ENCODE results near the gene PLXNA4.

PLXNA4 gene

GRCh38 chr7:132205509-132205908 lies 370.8 kb downstream of the PLXNA4 start:
- Histone ChIP-seq H3K9me3 (ENCODE audit: insufficient read depth, low read length) (no peaks in the 10 kb centered on the region), H3K36me3 (ENCODE audit: low read length) (no peaks in the 10 kb centered on the region), H3K4me2 (ENCODE audit: low read depth, low read length, poor library complexity, severe bottlenecking) (no peak overlapping the region), H3F3A (ENCODE audit: insufficient read depth) (no peaks in the 10 kb centered on the region), H2AFZ (ENCODE audit: low read depth, low read length, severe bottlenecking) (no peak overlapping the region), H3K9me2 (replicated peaks; ENCODE audit: insufficient read depth, low read length) (no peaks in the 10 kb centered on the region), H4K20me1 (ENCODE audit: low read depth, low read length) (no peaks in the 10 kb centered on the region), H3K4me3 (ENCODE audit: insufficient read depth, low read length, poor library complexity, severe bottlenecking) (no peak overlapping the region), H3K79me2 (ENCODE audit: insufficient read depth, low read length) (no peaks in the 10 kb centered on the region), H3K9ac (ENCODE audit: low read length) (no peak overlapping the region), H3K27ac (ENCODE audit: low read depth, low read length) (no peak overlapping the region), H3K27me3 (ENCODE audit: low read length) (no peaks in the 10 kb centered on the region)
- TF ChIP-seq CTCF (IDR thresholded peaks at IDR 0.05; ENCODE audit: insufficient read depth, low read length, poor library complexity, severe bottlenecking) (no peak), EZH2phosphoT487 (conservative IDR thresholded peaks at IDR 0.05; ENCODE audit: low read length) (no peak)

GRCh38 chr7:132203021-132203420 lies 373.2 kb downstream of the PLXNA4 start:
- no peaks in the 10 kb centered on the region for H3K9me3 ChIP-seq (ENCODE audit: insufficient read depth, low read length)
- H3F3A ChIP-seq (ENCODE audit: insufficient read depth) = no peaks in the 10 kb centered on the region
- H3K9me2 ChIP-seq (replicated peaks; ENCODE audit: insufficient read depth, low read length) = no peaks in the 10 kb centered on the region
- H3K27me3 ChIP-seq (ENCODE audit: low read length) = no peaks in the 10 kb centered on the region
- H4K20me1 ChIP-seq (ENCODE audit: low read depth, low read length) = no peaks in the 10 kb centered on the region
- no peak overlapping the region for H2AFZ ChIP-seq (ENCODE audit: low read depth, low read length, severe bottlenecking)
- no peak for TF ChIP-seq EZH2phosphoT487 (conservative IDR thresholded peaks at IDR 0.05; ENCODE audit: low read length)
- no peak for TF ChIP-seq CTCF (IDR thresholded peaks at IDR 0.05; ENCODE audit: insufficient read depth, low read length, poor library complexity, severe bottlenecking)
- H3K4me2 ChIP-seq (ENCODE audit: low read depth, low read length, poor library complexity, severe bottlenecking) = no peak overlapping the region
- no peak overlapping the region for H3K27ac ChIP-seq (ENCODE audit: low read depth, low read length)
- H3K79me2 ChIP-seq (ENCODE audit: insufficient read depth, low read length) = no peaks in the 10 kb centered on the region
- no peaks in the 10 kb centered on the region for H3K36me3 ChIP-seq (ENCODE audit: low read length)
- no peak overlapping the region for H3K4me3 ChIP-seq (ENCODE audit: insufficient read depth, low read length, poor library complexity, severe bottlenecking)
- no peak overlapping the region for H3K9ac ChIP-seq (ENCODE audit: low read length)

DNA sequence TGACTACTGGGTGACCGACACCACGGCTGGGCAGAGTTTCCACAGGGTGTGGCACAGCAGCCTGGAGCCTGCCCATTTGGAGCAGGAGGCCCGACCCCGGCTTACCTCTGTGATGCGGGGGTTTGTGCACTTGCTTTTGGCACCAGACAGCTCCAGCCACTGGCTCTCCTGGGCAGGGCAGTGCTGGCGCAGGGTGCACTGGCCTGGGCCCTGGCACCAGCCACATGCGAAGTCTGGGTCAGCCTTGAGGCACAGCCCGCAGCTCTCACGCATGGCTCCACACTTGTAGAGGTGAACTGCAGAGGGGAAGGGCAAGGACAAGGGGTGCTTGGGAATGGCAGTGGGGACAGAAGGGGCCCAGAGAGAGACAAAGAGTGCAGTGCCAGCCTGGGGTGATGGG lies 373.7 kb downstream of the PLXNA4 start:
- Histone ChIP-seq H3K36me3 (ENCODE audit: low read length) (no peaks in the 10 kb centered on the region), H3K9ac (ENCODE audit: low read length) (no peak overlapping the region), H3K27ac (ENCODE audit: low read depth, low read length) (no peak overlapping the region), H3K9me3 (ENCODE audit: insufficient read depth, low read length) (no peaks in the 10 kb centered on the region), H2AFZ (ENCODE audit: low read depth, low read length, severe bottlenecking) (no peak overlapping the region), H3K9me2 (replicated peaks; ENCODE audit: insufficient read depth, low read length) (no peaks in the 10 kb centered on the region), H3K79me2 (ENCODE audit: insufficient read depth, low read length) (no peaks in the 10 kb centered on the region), H3K4me2 (ENCODE audit: low read depth, low read length, poor library complexity, severe bottlenecking) (no peak overlapping the region), H3F3A (ENCODE audit: insufficient read depth) (no peaks in the 10 kb centered on the region), H4K20me1 (ENCODE audit: low read depth, low read length) (no peaks in the 10 kb centered on the region), H3K4me3 (ENCODE audit: insufficient read depth, low read length, poor library complexity, severe bottlenecking) (no peak overlapping the region), H3K27me3 (ENCODE audit: low read length) (no peaks in the 10 kb centered on the region)
- TF ChIP-seq EZH2phosphoT487 (conservative IDR thresholded peaks at IDR 0.05; ENCODE audit: low read length) = no peak
- no peak for TF ChIP-seq CTCF (IDR thresholded peaks at IDR 0.05; ENCODE audit: insufficient read depth, low read length, poor library complexity, severe bottlenecking)
